Effector memory CD4-positive, alpha-beta T cell (primary cell): ENCODE measurements around the gene WWC1.

ENCODE experiments used
- DNase-seq, 3 donors: peaks; one replicate each; pipeline ENCODE4 v3.0.0-alpha.2; 2020
- H3K27ac ChIP-seq: 2 replicates; pipeline ENCODE4 v1.7.0; 2013; ENCODE audit warnings: mild to moderate bottlenecking, low read length, moderate library complexity; ENCODE audit not compliant: insufficient read depth, poor library complexity, severe bottlenecking
- H3K27me3 ChIP-seq: replicated peaks from 2 replicates; pipeline ENCODE4 v1.7.0; 2013; ENCODE audit warnings: mild to moderate bottlenecking, low read length; ENCODE audit not compliant: insufficient read depth, control insufficient read depth, poor library complexity, severe bottlenecking
- H3K36me3 ChIP-seq: 2 replicates; pipeline ENCODE4 v1.7.0; 2013; ENCODE audit warnings: mild to moderate bottlenecking, low read length, moderate library complexity; ENCODE audit not compliant: control insufficient read depth, insufficient read depth
- H3K4me1 ChIP-seq: 2 replicates; pipeline ENCODE4 v1.7.0; 2013; ENCODE audit warnings: low read length, mild to moderate bottlenecking; ENCODE audit not compliant: control insufficient read depth, insufficient read depth, poor library complexity, severe bottlenecking
- H3K4me3 ChIP-seq: 2 replicates; pipeline ENCODE4 v1.7.0; 2013; ENCODE audit warnings: low read length, low read depth, mild to moderate bottlenecking; ENCODE audit not compliant: insufficient read depth, poor library complexity, severe bottlenecking
- H3K9me3 ChIP-seq: 2 replicates; pipeline ENCODE4 v1.7.0; 2013; ENCODE audit warnings: mild to moderate bottlenecking, low read length, moderate library complexity; ENCODE audit not compliant: control insufficient read depth

Gene WWC1

GRCh38 chr5:168449166-168449565, 157.7 kb downstream of the WWC1 start:
- Histone ChIP-seq H3K4me1 (no peaks in the 10 kb centered on the region), H3K9me3 (no peaks in the 10 kb centered on the region), H3K27me3 (no peaks in the 10 kb centered on the region)

GRCh38 chr5:168451565-168451964, 160.1 kb downstream of the WWC1 start:
- Histone ChIP-seq H3K4me1 (no peaks in the 10 kb centered on the region), H3K36me3 (no peaks in the 10 kb centered on the region), H3K27me3 (no peaks in the 10 kb centered on the region), H3K9me3 (no peaks in the 10 kb centered on the region), H3K4me3 (no peak overlapping the region), H3K27ac (no peak overlapping the region)
- DNase-seq: no peak

More at GRCh38 chr5:168449166-168449565, 157.7 kb downstream of the WWC1 start:
- no peaks in the 10 kb centered on the region for H3K36me3 ChIP-seq
- no peak for DNase-seq
- H3K4me3 ChIP-seq: no peak overlapping the region
- H3K27ac ChIP-seq: no peak overlapping the region

- no peak overlapping the region for H3K4me3 ChIP-seq
- H3K27me3 ChIP-seq: no peaks in the 10 kb centered on the region
- H3K36me3 ChIP-seq: no peaks in the 10 kb centered on the region
- no peak for DNase-seq
- no peaks in the 10 kb centered on the region for H3K4me1 ChIP-seq
- H3K9me3 ChIP-seq: no peaks in the 10 kb centered on the region
- H3K27ac ChIP-seq: no peak overlapping the region
These were observed 163.8 kb downstream of the WWC1 start for GRCh38 chr5:168455201-168455600.

- no peak overlapping the region for H3K27ac ChIP-seq
- H3K36me3 ChIP-seq: no peaks in the 10 kb centered on the region
- no peaks in the 10 kb centered on the region for H3K9me3 ChIP-seq
- no peak overlapping the region for H3K4me3 ChIP-seq
- no peak for DNase-seq
- no peaks in the 10 kb centered on the region for H3K27me3 ChIP-seq
- H3K4me1 ChIP-seq: no peaks in the 10 kb centered on the region
These were observed 166.1 kb downstream of the WWC1 start for GRCh38 chr5:168457542-168457941.

GRCh38 chr5:168460606-168461005, 169.2 kb downstream of the WWC1 start:
- no peak overlapping the region for H3K27ac ChIP-seq
- no peaks in the 10 kb centered on the region for H3K9me3 ChIP-seq
- no peaks in the 10 kb centered on the region for H3K4me1 ChIP-seq
- no peaks in the 10 kb centered on the region for H3K27me3 ChIP-seq
- no peaks in the 10 kb centered on the region for H3K36me3 ChIP-seq
- DNase-seq: no peak
- H3K4me3 ChIP-seq: no peak overlapping the region

- no peak overlapping the region for H3K27ac ChIP-seq
- no peaks in the 10 kb centered on the region for H3K9me3 ChIP-seq
- DNase-seq: no peak
- H3K4me3 ChIP-seq: no peak overlapping the region
- H3K27me3 ChIP-seq: no peaks in the 10 kb centered on the region
- H3K36me3 ChIP-seq: no peaks in the 10 kb centered on the region
- H3K4me1 ChIP-seq: no peaks in the 10 kb centered on the region
These were observed 171.6 kb downstream of the WWC1 start for GRCh38 chr5:168463081-168463480.

GRCh38 chr5:168464214-168464613, 172.8 kb downstream of the WWC1 start:
- Histone ChIP-seq H3K4me3 (no peak overlapping the region), H3K36me3 (no peaks in the 10 kb centered on the region), H3K27ac (no peak overlapping the region), H3K27me3 (no peaks in the 10 kb centered on the region), H3K9me3 (no peaks in the 10 kb centered on the region), H3K4me1 (no peaks in the 10 kb centered on the region)
- no peak for DNase-seq

GRCh38 chr5:168464641-168465040, 173.2 kb downstream of the WWC1 start:
- no peak overlapping the region for H3K4me3 ChIP-seq
- no peak overlapping the region for H3K27ac ChIP-seq
- no peaks in the 10 kb centered on the region for H3K4me1 ChIP-seq
- no peaks in the 10 kb centered on the region for H3K36me3 ChIP-seq
- DNase-seq: no peak
- H3K27me3 ChIP-seq: no peaks in the 10 kb centered on the region
- no peaks in the 10 kb centered on the region for H3K9me3 ChIP-seq

GRCh38 chr5:168467755-168468330, 176.4 kb downstream of the WWC1 start:
- no peaks in the 10 kb centered on the region for H3K4me1 ChIP-seq
- no peak overlapping the region for H3K4me3 ChIP-seq
- no peak for DNase-seq
- H3K9me3 ChIP-seq: no peaks in the 10 kb centered on the region
- no peak overlapping the region for H3K27ac ChIP-seq
- H3K27me3 ChIP-seq: no peaks in the 10 kb centered on the region
- no peaks in the 10 kb centered on the region for H3K36me3 ChIP-seq

GRCh38 chr5:168468836-168469235, 177.4 kb downstream of the WWC1 start:
- Histone ChIP-seq H3K27me3 (no peaks in the 10 kb centered on the region), H3K27ac (no peak overlapping the region), H3K4me3 (no peak overlapping the region), H3K36me3 (no peaks in the 10 kb centered on the region), H3K9me3 (no peaks in the 10 kb centered on the region), H3K4me1 (no peaks in the 10 kb centered on the region)
- DNase-seq: no peak
